ENCODE results near the gene SMO.

SMO gene

DNA sequence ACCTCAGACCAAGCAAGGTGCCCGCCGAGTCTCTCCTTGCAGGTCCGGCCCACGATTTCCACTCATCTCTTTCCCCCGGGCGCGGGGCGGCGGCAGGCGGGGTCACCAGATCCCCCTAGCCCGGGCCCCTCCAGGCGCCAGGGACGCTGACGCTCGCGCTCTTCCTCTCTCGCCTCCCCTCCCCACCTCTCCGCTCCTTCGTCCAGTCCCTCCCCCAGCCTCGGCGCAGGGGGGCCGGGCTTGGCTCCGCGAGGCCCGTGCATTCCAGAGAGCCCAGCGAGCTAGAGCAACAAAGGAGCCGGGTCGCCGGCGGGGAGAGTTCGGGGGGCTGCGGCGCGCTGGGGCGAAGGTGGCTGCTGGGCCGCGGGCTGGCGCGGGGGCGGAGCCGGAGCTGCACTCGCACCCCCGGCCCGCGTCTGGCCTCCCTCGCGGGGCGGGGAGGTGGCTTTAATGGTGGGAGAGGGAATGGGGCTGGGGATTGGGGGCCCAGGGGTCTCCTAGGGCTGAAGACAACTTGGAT lies at the start of gene SMO:
Gene SMO (plus strand): TSS at position 262 of the 520 bp plus-strand sequence. CDS start 519 bp downstream, outside the sequence.
- DNase-seq (ENCODE audit: low spot score), result no peak
- H3K27ac ChIP-seq, result peak within 1 kb of the TSS; percentile 20
- CTCF ChIA-PET, result no interaction called here
- TF ChIP-seq, protein P1, sequence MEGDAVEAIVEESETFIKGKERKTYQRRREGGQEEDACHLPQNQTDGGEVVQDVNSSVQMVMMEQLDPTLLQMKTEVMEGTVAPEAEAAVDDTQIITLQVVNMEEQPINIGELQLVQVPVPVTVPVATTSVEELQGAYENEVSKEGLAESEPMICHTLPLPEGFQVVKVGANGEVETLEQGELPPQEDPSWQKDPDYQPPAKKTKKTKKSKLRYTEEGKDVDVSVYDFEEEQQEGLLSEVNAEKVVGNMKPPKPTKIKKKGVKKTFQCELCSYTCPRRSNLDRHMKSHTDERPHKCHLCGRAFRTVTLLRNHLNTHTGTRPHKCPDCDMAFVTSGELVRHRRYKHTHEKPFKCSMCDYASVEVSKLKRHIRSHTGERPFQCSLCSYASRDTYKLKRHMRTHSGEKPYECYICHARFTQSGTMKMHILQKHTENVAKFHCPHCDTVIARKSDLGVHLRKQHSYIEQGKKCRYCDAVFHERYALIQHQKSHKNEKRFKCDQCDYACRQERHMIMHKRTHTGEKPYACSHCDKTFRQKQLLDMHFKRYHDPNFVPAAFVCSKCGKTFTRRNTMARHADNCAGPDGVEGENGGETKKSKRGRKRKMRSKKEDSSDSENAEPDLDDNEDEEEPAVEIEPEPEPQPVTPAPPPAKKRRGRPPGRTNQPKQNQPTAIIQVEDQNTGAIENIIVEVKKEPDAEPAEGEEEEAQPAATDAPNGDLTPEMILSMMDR (conservative IDR thresholded peaks at IDR 0.05; ENCODE audit: low read depth), result no peak
- POLR2A ChIA-PET (ENCODE audit: low non-redundant PET), result no interaction called here

DNA sequence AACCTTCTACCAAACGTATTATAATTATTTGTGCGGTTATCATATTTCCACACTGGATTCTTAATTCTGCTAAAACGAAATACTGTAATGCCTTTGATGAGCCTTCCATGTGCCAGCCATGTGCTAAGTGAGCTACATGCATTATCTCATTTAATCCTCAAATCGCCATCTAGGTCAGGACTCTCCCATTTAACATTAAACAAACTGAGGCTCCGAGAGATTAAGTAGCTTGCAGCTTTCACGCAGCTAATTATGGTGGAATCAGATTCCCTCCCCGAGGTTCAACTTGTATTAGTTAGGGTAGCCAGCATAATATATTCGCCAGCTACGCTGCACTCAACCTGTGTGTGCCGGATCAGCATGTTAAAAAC lies 44.7 kb upstream of the SMO start:
- DNase-seq (ENCODE audit: low spot score), result no peak
- TF ChIP-seq, protein P1 (conservative IDR thresholded peaks at IDR 0.05; ENCODE audit: low read depth), result no peak

DNA sequence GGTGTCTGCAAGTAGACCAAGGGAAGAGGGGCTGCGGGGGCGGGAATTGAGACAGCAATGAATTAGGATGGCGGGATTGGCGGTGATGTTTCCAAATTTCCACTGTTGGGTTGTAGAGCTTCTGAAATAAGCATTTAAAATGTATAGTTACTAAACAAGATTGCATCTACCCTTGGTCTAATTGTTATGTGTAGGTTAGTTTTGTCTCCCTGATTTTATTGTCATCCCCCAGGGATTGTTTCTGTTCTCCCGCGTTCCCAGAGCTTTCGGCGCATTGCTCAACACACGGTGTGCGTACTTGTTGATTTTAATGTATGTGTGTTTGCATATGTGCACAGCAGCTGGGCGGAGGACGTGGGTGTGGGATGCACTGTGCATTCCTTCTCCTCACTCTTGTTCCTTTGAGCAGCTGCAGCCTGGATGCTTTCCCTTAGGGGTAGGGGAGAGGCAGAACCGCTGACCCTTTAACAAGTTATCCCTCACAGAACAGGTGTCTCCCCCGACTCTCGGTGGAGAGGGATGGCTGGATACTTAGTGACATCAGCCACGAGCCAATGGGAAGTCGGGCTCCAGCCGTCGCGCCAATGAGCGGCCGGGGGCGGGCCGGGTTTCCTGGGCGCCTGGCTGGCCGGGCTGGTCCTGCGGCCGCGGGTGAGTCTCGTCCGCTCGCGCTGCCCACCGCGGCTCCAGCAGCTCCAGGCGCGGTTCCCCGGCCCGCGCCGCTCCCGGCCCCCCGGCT lies 44.2 kb upstream of the SMO start, which contains the start of gene TSPAN33:
Gene TSPAN33 (plus strand): TSS at position 613 of the 739 bp plus-strand sequence. CDS start 274 bp downstream, outside the sequence.
- POLR2A ChIA-PET (ENCODE audit: low non-redundant PET), result no interaction called here
- TF ChIP-seq, protein P1 (conservative IDR thresholded peaks at IDR 0.05; ENCODE audit: low read depth), result no peak
- H3K27ac ChIP-seq, result no peak within 1 kb of the TSS
- CTCF ChIA-PET, result no interaction called here
- DNase-seq (ENCODE audit: low spot score), result peak; percentile 82

More for the DNA sequence above, 44.7 kb upstream of the SMO start:
- no peak overlapping the region for H3K27ac ChIP-seq
- CTCF ChIA-PET, result no interaction called here
- POLR2A ChIA-PET (ENCODE audit: low non-redundant PET), result no interaction called here

DNA sequence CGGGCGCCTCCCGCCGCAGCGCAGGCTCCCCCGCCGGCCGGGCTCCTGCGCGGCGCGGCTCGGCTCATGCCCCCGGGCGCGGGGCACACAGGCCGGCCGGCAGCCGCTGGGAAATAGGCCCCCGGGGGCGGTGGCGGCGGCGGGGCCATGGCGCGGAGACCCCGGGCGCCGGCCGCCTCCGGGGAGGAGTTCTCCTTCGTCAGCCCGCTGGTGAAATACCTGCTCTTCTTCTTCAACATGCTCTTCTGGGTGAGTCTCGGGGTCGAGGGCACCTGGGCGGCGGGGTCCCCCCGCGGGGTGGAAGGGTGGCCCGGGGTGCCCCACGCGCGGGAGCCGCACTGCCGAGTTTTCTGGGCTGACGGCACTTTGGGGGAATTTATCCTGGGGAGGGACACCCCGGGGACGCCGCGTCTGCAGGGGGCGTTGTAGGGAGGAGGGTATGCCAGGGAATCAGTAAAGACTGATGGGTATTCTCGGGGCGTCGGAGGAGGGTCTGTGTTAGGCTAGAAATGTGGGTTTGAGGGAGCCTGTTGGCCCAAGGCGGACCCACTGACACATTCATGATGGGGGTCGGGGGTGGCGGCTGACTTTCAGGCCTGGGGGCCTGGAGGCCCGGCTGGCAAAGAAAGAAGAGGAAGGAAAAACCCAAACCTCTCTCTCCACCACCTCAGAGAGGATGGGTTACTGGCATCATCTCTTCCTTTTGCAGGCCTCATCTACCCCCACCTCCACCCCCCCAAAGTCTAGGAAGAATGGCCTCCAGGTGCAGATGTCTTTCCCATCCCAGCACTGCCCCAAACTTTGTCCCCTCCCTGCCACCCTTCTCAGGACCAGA lies 43.4 kb upstream of the SMO start:
- CTCF ChIA-PET, result no interaction called here
- no peak for DNase-seq (ENCODE audit: low spot score)
- no peak overlapping the region for H3K27ac ChIP-seq
- POLR2A ChIA-PET (ENCODE audit: low non-redundant PET), result no interaction called here
- TF ChIP-seq, protein P1 (conservative IDR thresholded peaks at IDR 0.05; ENCODE audit: low read depth), result 0 out of 2 replicates have a peak, but pooled peaks have one; percentile 9

DNA sequence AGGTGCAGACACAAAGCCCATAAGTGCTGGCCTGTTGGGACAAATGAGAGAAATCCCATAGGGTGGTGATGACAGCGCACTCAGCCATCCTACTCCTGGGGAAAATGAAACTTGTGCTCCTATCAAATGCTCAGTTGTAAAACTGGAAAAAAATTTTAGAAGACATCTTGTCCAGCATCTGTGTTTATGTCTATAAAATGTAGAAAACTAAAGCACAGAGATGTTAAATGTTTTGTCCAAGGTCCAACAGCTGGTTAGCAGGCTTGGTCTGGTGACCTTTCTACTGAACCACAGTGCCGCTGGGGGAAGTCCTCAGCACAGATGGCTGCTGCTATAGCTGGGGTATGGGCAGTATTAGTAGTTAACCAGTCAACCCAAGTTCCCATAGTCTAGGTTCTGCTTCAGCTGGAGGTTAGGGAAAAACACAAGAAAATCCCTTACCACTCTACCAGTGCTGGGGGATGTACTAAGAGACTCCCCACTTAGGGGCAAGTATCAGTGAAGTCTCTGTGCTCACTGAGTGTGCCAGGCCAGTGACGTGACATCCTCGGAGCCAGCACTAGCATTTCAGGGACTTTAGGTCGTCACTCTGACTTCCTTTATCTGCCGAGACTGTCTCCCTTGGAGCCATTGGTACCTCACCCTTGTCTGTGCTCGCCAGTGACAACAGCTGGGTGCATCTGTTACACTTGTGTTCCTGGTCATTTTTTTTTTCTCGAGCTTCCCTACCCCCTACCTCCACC lies 42.0 kb upstream of the SMO start:
- TF ChIP-seq, protein P1 (conservative IDR thresholded peaks at IDR 0.05; ENCODE audit: low read depth), result no peak
- no peak for DNase-seq (ENCODE audit: low spot score)
- POLR2A ChIA-PET (ENCODE audit: low non-redundant PET), result no interaction called here
- H3K27ac ChIP-seq, result no peak overlapping the region
- CTCF ChIA-PET, result interaction anchor here (0.6 kb wide), 1 partner anchor 8 kb away, joined by 3 read pairs; no protein-coding TSS in a partner anchor

DNA sequence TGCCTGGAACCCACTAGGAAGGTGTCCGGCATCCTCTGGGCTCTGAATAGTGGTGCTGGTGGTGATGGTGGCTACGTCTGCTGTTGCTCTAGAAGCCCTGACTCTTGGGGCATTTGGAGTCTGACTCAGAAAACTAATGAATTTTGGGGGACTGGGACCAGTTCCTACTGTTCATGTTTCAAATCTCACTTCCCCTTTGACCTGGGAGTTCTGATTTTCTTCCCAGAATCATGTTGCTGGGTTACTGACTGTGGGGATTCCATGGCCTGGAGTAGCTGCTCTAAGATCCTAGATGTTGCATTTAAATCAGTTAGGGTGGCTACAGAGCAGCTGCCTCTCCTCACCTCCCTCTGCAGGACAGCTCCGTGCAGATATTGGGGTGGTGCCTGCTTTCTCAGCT lies 40.7 kb upstream of the SMO start:
- ChIA-PET POLR2A (ENCODE audit: low non-redundant PET) (no interaction called here), CTCF (interaction anchor here (1.3 kb wide), 1 partner anchor 16 kb away, joined by 3 read pairs; no protein-coding TSS in a partner anchor)
- DNase-seq (ENCODE audit: low spot score), result no peak
- TF ChIP-seq, protein P1 (conservative IDR thresholded peaks at IDR 0.05; ENCODE audit: low read depth), result no peak
- H3K27ac ChIP-seq, result no peak overlapping the region
